HG03196 (cell line): Measurements from ENCODE around the gene ZNF208.
"Not testable (repeated sequence)": the region's sequence is repeated elsewhere in the genome, so short reads cannot be mapped to it uniquely, and the experiment has no call there.

Experiments used
- ATAC-seq: cut with Tn5 transposase; IDR thresholded peaks from one replicate; pipeline ENCODE4 v1.9.1; 2021; ENCODE audit not compliant: unreplicated experiment

The ZNF208 gene

DNA sequence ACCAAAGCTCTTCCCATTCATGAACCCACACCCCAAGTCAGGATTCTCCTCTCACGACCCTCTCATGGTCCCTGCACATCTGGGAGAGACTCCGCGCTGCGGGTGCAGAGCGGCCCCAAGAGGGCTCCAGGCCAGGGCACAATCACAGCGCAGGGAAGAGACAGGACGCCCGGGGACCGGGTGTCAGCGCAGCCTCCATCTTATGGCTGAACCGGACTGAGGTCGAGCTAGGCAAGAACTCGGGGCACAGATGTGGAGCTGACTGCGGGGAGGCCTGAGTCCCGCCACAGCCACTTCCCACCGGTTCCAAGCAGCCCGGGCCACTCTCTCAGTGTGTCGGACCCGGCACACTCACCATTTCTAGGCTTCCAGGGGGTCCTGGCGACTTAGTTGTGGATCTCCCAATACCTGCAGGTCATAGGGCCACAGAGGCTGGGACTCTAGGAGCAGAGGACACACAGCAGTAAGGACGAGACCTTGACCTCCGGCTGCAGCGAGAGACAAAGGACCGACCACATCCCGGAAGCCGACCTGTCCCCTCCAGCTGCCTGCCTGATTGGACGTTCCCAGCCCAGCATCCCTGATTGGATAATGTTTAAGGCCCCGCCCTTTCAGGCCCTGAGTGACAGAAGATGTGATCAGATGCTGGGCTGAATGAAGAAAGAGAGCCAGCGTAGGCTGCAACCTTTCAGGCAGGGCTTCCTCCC lies at the start of gene ZNF208:
ZNF208 (minus strand) TSS at position 507 of the 707 bp plus-strand sequence; CDS start at position 358, 149 bp downstream.
- not testable (repeated sequence) for ATAC-seq

DNA sequence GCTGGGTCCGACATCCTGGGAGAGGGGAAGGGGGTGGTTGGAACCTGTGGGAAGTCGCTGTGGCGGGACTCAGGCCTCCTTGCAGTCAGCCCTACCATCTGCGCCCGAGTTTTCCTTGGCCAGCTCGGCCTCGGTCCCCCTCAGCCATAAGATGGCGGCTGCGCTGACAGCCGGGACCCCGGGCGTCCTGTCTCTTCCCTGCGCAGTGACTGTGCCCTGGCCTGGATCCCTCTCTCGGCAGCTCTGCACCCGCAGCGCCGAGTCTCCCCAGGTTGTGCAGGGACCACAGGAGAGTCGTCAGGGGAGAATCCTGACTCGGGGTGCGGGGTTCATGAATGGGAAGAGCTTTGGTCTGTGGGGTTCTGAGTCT lies 41.9 kb upstream of the ZNF208 start:
- peak; percentile 27 for ATAC-seq

DNA sequence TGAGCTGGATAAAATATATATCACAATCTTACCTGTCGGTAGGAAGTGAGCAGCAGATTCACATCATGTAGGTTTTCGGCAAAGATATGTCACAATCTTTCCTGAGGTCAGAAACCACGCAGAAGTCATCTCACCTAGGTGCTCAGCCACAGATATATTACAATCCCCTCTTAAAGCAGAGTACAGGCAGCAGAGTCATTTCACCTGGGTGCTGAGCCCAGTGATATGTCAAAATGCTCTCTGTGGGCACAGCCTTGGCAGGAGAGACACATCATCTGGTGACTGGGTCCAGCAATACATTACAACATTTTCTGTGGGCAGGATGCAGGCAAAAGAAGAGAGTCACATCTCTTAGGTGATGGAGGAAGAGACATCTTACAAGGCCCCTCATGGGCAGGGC lies 30.4 kb upstream of the ZNF208 start:
- not testable (repeated sequence) for ATAC-seq

DNA sequence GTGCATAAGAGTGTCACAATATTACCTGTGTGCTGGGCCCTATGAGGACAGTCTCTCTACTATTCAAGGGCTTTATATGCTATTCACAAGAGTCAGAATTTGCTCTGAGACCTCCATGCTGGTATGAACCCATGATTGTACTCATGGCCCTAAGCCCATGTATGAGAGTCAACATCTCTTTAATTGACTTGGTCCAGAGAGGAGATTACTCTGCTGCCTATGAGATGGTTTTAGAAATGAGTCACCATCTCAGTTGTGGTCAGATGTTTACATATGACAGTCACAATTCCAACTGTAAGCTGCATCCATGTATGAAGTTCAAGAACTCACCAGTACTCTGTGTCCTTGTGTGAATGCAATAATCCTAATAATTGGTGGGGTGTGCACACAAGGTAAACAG lies 19.9 kb upstream of the ZNF208 start:
- ATAC-seq, result no peak

DNA sequence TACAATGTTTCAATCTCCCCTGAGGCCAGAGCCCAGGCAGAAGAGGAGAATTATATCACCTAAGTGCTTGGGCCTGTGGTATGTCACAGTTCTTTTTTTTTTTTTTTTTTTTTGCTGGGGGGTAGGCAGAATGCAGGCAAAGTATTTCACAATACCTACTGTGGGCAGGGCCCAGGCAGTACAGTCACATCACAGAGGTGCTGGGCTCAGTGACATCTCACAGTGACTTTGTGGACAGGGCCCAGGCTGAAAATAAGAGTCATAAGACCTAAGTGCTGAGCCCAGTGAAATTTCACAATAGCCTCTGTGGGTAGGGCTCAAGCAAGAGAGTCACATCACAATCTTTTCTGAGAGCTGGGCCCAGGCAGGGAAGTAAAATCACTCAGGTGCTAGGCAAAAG lies 15.9 kb upstream of the ZNF208 start:
- ATAC-seq, result no peak

DNA sequence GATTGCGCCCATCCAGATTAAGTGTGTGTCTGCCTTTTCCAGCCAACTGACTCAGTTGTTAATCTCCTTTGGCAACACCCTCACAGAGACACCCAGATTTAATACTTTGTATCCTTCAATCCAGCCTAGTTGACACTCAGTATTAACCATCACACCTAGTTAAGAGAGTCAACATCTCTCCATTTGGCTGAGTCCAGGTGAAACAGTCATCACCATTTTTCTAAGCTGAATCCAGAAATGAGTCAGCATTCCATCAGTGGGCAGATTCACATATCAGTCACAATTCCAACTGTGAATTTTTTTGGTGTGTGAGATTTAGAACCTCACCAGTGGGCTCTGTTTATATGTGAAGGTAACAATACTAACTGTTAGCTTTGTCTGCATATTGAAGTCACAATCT lies 14.8 kb upstream of the ZNF208 start:
- not testable (repeated sequence) for ATAC-seq

DNA sequence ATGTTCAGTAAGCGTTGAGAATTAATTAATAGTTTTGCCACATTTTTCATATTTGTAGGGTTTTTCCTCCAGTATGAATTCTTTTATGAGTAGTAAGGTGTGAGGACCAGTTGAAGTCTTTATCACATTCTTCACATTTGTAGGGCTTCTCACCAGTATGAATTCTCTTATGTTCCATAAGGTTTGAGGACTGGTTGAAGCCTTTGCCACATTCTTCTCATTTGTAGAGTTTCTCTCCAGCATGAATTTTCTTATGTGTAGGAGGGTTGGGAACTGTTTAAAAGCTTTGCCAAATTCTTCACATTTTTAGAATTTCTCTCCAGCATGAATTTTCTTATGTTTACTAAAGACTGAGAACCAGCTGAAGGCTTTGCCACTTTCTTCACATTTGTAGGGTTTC lies 40.3 kb downstream of the ZNF208 start:
- no peak for ATAC-seq

DNA sequence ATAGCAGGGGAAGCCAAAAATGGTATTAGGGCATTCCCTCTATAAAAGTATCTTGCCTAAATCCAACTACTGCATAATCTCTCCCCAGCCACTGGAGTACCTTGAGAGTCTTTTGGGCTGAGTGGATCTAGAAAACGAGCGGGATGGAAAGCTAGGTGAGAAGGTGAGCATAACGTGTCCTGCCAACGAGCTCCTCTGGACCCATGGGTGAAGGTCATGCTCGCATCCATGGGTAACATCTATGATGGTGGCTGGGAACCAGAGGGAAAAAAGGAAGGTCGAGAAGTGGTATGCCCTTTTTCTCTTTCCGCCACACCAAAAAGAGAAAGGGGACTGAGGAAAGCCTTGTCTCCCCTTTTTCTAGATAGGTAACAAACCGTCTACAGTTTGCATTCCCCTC lies 63.0 kb downstream of the ZNF208 start:
- ATAC-seq, result no peak

DNA sequence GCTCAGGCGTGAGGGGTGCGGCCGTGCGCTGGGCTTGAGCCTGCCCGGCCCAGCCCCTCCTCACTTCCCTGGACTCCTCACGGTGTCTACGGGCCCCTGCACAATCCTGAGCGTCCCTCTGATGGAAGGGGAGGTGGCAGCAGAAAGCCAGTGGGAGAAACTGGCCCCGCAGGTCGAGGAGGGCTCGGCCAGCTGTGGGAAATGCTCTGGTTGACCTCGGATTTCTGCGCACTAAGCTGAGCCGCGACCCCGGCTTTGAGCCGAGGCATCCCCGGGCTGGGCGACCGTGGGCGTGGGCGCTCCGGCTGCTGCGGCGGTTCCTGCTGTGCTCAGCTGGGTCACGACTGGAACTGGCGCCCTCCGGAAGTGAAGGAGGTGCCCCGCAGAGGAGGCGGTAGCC lies 70.1 kb downstream of the ZNF208 start:
- ATAC-seq, result no peak

DNA sequence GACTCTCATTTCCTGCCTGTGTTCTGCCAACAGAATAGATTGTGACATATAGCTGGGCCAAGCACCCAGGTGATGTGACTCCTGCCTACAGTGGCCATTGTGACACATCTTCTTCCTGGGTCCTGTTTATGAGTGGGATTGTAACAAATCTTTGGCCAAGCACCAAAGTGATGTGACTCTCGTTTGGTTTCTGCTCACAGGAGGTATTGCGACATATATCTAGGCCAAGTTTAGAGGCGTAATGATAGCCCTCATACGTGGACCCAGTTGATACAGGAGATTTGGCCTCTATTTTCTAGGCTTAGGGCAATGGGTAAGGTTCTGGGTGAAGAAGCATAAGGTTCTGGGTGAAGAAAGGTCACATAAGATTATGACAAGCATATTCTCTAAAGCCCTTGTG lies 76.2 kb downstream of the ZNF208 start:
- ATAC-seq, result no peak

DNA sequence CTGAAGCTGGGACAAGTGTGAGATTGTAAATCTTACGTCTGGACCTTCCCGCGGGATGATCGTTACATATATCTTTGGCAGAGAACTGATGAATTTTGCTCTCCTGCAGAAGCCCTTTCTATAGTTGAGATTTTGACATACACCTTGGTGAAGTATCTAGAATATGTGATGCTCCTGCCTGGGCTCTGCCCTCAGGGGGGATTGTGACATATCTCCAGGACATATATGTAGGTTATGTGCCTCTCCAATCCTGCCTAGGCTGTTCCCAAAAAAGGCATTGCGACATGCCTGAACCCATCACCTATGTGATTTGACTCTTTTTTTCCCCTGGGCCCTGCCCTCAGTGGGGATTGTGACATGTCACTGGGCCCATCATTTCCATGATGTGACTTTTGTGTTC lies 76.6 kb downstream of the ZNF208 start:
- no peak for ATAC-seq

DNA sequence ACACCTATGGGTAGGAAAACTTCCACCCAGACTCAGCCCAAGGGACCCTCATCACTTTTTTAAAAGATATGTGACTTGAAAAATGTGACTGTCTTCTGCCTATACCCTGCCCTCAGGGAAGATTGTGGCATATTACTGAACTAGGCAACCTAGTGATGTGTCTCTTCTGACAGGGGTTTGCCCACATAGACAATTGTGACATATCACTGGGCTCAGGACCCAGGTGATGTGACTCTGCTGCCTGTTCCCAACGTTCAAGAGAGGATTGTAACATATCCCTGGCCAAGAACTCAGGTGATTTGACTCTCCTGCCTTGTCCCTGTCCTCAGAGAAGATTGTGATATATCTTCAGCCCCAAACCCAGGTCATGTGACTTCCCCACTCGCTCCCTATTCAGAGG lies 88.5 kb downstream of the ZNF208 start:
- ATAC-seq, result no peak

DNA sequence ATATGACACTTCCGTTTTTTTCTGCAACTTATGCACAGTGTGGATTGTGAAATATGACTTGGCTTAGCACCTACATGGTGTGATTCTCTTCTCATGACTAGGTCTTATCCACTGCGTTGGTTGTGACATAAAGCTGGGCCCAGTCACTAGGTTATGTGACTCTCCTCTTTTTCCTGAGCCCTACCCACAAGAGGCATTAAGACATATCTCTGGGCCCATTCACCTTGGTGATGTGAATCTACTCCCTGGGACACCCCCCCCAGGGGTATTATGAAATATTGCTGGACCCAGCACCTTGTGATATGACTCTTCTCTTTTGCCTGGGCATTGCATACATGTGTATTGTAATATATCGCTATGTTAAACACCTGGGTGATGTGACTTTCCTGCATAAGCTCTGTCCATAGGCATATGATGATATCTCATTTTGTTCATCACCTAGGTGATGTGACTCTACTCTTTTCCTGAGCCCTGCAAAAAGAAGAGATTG lies 89.0 kb downstream of the ZNF208 start:
- no peak for ATAC-seq

DNA sequence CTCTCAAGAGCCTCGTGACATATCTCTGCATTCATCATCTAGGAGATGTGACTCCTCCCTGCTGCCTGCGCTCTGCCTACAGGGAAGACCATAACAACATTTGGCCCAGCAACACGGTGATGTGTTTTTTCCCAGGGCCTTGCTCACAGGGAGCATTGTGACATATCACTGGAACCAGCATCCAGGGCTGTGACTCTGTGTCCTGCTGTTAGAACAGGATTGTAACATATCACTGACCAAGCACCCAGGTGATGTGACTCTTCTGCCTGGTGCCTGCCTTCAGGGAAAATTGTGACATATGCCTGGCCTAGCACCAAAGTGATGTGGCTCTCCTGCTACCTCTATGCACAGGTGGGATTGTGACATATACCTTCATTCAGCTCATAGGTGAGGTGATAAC lies 95.3 kb downstream of the ZNF208 start:
- ATAC-seq, result no peak

DNA sequence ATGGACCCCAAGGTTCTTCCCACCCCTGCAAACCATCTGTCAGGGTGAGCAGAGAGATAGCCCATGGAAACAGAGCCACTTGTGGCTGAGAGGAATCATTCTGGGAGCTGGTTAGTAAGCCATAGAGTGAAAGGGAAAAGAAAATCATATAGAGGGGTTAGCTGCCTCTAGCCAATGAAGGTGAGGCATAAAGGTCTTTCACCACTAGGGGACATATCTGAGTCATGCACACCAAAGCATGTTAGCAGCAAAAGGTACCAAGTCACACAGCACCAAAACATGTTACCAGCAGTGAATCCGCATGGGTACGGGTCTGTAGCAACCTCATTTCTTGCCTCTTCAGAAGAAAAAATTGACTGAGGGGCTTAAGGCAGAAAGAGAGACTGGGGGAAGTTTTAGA lies 98.1 kb downstream of the ZNF208 start:
- no peak for ATAC-seq

DNA sequence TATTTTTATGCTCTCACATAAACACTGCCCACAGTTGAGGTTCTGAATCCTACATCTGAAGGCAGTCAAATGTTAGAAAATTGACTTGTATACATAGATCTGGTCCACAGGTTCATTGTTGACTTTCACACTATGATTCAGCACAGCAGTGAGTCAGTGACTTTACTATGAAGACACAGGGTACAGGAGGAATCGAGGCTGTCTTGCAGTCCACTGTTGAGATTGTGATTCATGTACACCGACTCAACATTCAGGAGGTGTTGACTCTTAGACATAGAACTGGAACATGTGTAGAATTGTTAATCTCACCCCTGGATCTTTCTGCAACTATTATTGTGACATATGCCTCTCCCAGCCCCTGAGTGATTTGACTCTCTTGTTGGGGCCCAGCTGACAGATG lies 100.4 kb downstream of the ZNF208 start:
- ATAC-seq, result no peak

DNA sequence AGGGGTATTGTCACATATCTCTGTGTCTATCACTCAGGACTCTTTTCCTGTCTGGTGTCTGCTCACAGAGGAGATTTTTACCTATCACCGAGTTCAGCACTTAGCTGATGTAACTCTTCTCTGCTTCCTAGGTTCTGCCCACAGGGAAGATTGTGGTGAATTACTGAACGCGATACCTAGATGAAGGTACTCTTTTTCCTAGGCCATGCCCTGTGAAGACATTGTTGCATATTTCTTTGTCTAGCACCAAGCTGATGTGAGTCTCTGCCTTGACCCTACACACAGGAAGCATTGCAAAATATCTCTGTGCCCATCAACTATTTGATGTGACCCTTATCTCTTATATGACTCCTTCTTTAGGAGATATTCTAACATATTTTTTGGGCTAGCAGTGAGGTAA lies 102.7 kb downstream of the ZNF208 start:
- ATAC-seq, result no peak

DNA sequence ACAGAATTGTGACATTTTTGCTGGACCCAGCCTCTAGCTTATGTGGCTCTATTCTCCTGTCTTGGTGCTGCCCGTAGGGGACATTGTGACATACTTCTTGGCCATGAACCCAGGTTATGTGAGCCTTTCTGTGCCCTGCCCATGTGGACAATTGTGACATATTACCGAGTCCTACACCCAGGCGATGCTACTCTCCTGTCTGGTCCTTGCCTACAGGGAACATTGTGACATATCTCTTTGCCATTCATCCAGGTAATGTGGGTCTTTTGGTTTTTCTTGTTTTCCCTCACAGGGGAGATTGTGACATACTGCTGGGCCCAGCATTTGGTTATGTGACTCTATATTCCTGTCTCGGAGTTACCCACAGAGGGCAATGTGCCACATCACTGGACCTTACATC lies 103.2 kb downstream of the ZNF208 start:
- ATAC-seq, result no peak

DNA sequence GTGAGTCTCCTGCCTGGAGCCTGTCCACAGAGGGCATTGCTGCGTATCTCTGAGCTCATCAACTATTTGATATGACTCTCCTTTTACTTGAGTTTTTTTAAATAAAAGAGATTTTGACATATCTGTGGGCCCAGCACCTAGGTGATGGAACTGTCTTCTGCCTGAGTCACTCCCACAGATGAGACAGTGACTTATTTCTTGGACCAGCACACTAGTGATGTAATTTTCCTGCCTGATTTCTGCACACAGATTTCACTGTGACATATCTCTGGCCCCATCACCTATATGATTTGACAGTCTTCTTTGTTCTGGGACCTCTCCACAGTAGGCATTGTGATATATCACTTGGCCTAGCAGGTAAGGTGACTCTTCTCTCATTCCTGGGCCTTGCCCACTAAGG lies 108.2 kb downstream of the ZNF208 start:
- ATAC-seq, result no peak

DNA sequence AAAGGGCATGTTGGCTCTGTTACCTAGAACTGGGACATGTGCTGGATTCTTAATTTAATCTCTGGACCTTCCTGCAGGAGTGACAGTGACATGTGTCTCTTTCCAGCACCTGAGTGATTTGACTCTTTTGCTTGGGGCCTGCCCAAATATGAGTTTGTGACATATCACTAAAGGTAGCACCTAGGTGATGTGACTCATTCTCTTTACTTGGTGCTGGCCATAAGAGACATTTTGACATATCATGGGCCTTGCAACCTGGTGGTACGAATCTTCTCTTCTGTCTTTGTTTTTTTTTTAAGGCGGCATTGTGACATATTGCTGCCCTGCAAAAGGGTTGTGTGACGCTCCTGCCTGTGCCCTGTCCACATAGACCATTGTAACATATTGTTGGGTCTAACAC lies 108.9 kb downstream of the ZNF208 start:
- ATAC-seq, result no peak

DNA sequence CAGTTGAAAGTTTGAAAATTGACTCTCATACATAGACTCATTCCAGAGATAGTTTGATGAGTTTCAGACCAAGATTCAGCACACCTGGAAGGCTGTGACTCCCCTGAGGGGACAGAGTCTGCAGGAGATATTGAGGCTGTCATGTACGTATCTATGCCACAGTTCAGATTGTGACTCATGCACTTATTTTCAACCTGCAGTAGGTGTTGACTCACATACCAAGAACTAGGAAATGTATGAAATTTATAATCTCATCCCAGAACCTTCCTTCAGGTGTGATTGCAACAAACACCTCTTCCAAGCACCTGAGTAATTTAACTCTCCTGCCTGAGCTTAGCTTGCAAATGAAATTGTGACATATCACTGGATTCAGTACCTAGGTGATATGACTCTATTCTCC lies 110.3 kb downstream of the ZNF208 start:
- ATAC-seq, result no peak

DNA sequence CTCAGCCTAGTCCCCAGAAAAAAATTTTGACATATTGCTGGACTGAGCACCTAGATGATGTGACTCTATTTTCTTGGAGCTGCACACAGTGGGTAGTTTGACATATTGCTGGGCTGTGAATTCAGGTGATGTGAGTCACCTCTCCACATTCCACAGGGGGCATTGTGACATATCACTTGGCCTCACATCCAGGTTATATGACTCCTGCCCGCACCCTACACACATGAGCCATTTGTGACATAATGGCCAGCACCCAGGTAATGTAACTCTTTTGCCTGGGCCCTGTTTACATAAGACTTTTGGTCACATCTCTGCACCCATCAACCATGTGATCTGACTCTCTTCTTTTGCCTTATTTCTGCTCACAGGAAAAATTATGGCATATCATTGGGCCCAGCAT lies 119.7 kb downstream of the ZNF208 start:
- no peak for ATAC-seq

DNA sequence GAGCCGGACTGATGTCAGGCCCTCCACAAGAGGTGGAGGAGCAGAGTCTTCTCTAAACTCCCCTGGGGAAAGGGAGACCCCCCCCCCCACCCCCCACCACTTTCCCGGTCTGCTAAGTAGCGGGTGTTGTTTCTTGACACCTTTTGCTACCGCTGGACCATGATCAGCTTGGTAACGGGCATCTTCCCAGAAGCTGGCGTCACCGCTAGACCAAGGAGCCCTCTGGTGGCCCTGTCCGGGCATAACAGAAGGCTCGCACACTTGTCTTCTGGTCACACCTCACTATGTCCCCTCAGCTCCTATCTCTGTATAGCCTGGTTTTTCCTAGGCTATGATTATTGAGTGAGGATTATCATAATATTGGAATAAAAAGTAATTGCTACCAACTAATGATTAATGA lies 120.7 kb downstream of the ZNF208 start:
- not testable (repeated sequence) for ATAC-seq
